Measurements from ENCODE around the gene SUGCT. TPM values are rescaled to one million over a fixed set of nuclear protein-coding genes. Genes with fewer than 3 reads are reported as not detected.

Gene SUGCT
- total and polyA plus RNA-seq, 2 of the 13 experiments (the other 11 are each of a cell fraction or from before 2014, with no cell fraction given), result 10.1 to 22.2 TPM

GRCh38 chr7:40455485-40455884 lies 320.7 kb downstream of the SUGCT start:
- Histone ChIP-seq H3K9me3 (ENCODE audit: low read length) (no peaks in the 10 kb centered on the region), H3K27ac (ENCODE audit: extremely low read length, insufficient read depth, low read length) (no peak overlapping the region), H3K4me1 (ENCODE audit: insufficient read depth, low read length) (peaks cover 14% of the 10 kb centered on the region), H3K79me2 (ENCODE audit: insufficient read depth, low read length) (no peaks in the 10 kb centered on the region), H2AFZ (ENCODE audit: low read length) (no peak overlapping the region), H3K9ac (ENCODE audit: insufficient read depth, low read depth, low read length) (no peak overlapping the region), H3K36me3 (replicated peaks in 1 of 2; ENCODE audit: control insufficient read depth in 1 of 2, insufficient read depth in 2 of 2, low read length in 2 of 2) (no peaks in the 10 kb centered on the region), H3K4me2 (ENCODE audit: low read depth, low read length) (no peak overlapping the region), H4K20me1 (ENCODE audit: insufficient read depth, low read length) (no peaks in the 10 kb centered on the region), H3K4me3 (replicated peaks in 1 of 3; ENCODE audit: insufficient read depth in 1 of 3, low read depth in 2 of 3, low read length in 3 of 3) (no peak overlapping the region), H3K27me3 (ENCODE audit: control insufficient read depth in 1 of 2, insufficient read depth in 2 of 2, low read length in 2 of 2) (no peaks in the 10 kb centered on the region)
- intact Hi-C loops (cut with micrococcal nuclease; ENCODE audit: unreplicated experiment), result no loop called here
- TF ChIP-seq HNF4A (CRISPR knock-in tag; IDR thresholded peaks at IDR 0.05), result no peak
- peak in 1 of 2 experiments; percentile 19; a peak in 1 of 4 replicates for TF ChIP-seq EP300 (IDR thresholded peaks at IDR 0.05; ENCODE audit: low read depth in 2 of 2, low read length in 2 of 2)
- no peak for TF ChIP-seq EP300 (CRISPR knock-in tag; IDR thresholded peaks at IDR 0.05; ENCODE audit: borderline replicate concordance)
- TF ChIP-seq CEBPG (CRISPR knock-in tag; IDR thresholded peaks at IDR 0.05), result peak; percentile 21; the same call in 1 of the 2 replicates
- TF ChIP-seq KDM5B (CRISPR knock-in tag; IDR thresholded peaks at IDR 0.05; ENCODE audit: borderline replicate concordance), result no peak
- no peak for TF ChIP-seq PTBP1 (IDR thresholded peaks at IDR 0.05; ENCODE audit: low read depth, low read length, poor library complexity, severe bottlenecking)
- peak; percentile 73; the same call in 1 of the 2 replicates for TF ChIP-seq CEBPB (IDR thresholded peaks at IDR 0.05; ENCODE audit: borderline replicate concordance, low read depth, low read length)
- ChIA-PET POLR2A (no interaction called here), CTCF (ENCODE audit: low intra/inter-chr PET ratio, low total read pairs) (no interaction called here)
- in situ Hi-C loops (cut with HindIII; ENCODE audit: extremely low pct_ligation_motif_present, low pct_unique_long_range_greater_than_20kb), result no loop called here
- BruUV-seq (replicated peaks), result no TSS peak
- FAIRE-seq, result no peak
- no peak for ATAC-seq
- peak; percentile 17 for DNase-seq (ENCODE audit: low spot score)

GRCh38 chr7:40457776-40458480 lies 323.1 kb downstream of the SUGCT start:
- no peak for FAIRE-seq

More at GRCh38 chr7:40457776-40458480, 323.1 kb downstream of the SUGCT start:
- BruUV-seq (replicated peaks), result no TSS peak
- Histone ChIP-seq H3K36me3 (replicated peaks in 1 of 2; ENCODE audit: control insufficient read depth in 1 of 2, insufficient read depth in 2 of 2, low read length in 2 of 2) (no peaks in the 10 kb centered on the region), H3K9ac (ENCODE audit: insufficient read depth, low read depth, low read length) (no peak overlapping the region), H4K20me1 (ENCODE audit: insufficient read depth, low read length) (no peaks in the 10 kb centered on the region), H3K27ac (ENCODE audit: extremely low read length, insufficient read depth, low read length) (no peak overlapping the region), H3K4me2 (ENCODE audit: low read depth, low read length) (no peak overlapping the region), H3K4me1 (ENCODE audit: insufficient read depth, low read length) (peaks cover 14% of the 10 kb centered on the region), H3K79me2 (ENCODE audit: insufficient read depth, low read length) (no peaks in the 10 kb centered on the region), H3K9me3 (ENCODE audit: low read length) (no peaks in the 10 kb centered on the region), H2AFZ (ENCODE audit: low read length) (no peak overlapping the region), H3K27me3 (ENCODE audit: control insufficient read depth in 1 of 2, insufficient read depth in 2 of 2, low read length in 2 of 2) (no peaks in the 10 kb centered on the region), H3K4me3 (replicated peaks in 1 of 3; ENCODE audit: insufficient read depth in 1 of 3, low read depth in 2 of 3, low read length in 3 of 3) (no peak overlapping the region)
- TF ChIP-seq KDM4B (CRISPR knock-in tag; IDR thresholded peaks at IDR 0.05) (no peak), ZNF30 (CRISPR knock-in tag; IDR thresholded peaks at IDR 0.05) (no peak), MAFG (CRISPR knock-in tag; IDR thresholded peaks at IDR 0.05) (no peak), BHLHE40 (IDR thresholded peaks at IDR 0.05; ENCODE audit: low read length) (no peak), SOX5 (CRISPR knock-in tag; IDR thresholded peaks at IDR 0.05; ENCODE audit: borderline replicate concordance) (no peak), FOXA3 (CRISPR knock-in tag; IDR thresholded peaks at IDR 0.05) (no peak), ZNF589 (CRISPR knock-in tag; conservative IDR thresholded peaks at IDR 0.05) (no peak)
- no peak for DNase-seq (ENCODE audit: low spot score)
- in situ Hi-C loops (cut with HindIII; ENCODE audit: extremely low pct_ligation_motif_present, low pct_unique_long_range_greater_than_20kb) (no loop called here), intact Hi-C loops (cut with micrococcal nuclease; ENCODE audit: unreplicated experiment) (no loop called here)
- POLR2A ChIA-PET, result no interaction called here
- CTCF ChIA-PET (ENCODE audit: low intra/inter-chr PET ratio, low total read pairs), result no interaction called here
- ATAC-seq, result no peak
- WGBS (ENCODE audit: low lambda C conversion rate), result 95% methylated on average over 5 of the region's 5 CpGs
